Measurements from ENCODE around the gene ARPC3. TPM values are rescaled to one million over a fixed set of nuclear protein-coding genes. Genes with fewer than 3 reads are reported as not detected.
"Not testable (repeated sequence)": the region's sequence is repeated elsewhere in the genome, so short reads cannot be mapped to it uniquely, and the experiment has no call there.

ARPC3 gene
- total RNA-seq, 1 experiment from 2014 or later = 319 TPM

- ChIA-PET POLR2A (interaction anchor here (0.7 kb wide), 1 partner anchor 385 kb away, joined by 3 read pairs; no protein-coding TSS in a partner anchor), CTCF (interaction anchor here (0.6 to 1.6 kb wide), 15 partner anchors 11 to 581 kb away, joined by 3 to 19 read pairs (median 4); partner anchors contain the start of gene FAM216A)
- in situ Hi-C loops (cut with HindIII; ENCODE audit: low pct_unique_long_range_greater_than_20kb, low sequenced_read_pairs) (no loop called here), intact Hi-C loops (cut with micrococcal nuclease; ENCODE audit: unreplicated experiment) (loop anchor here (10.0 kb wide), 1 partner anchor 77 kb away; no protein-coding TSS in a partner anchor)
- no peak overlapping the region; the same call in 1 of the 2 replicates for H3K27ac ChIP-seq (ENCODE audit: low read length)
- no TSS peak for BruUV-seq (replicated peaks)
- no peak for TF ChIP-seq SIN3A (IDR thresholded peaks at IDR 0.05; ENCODE audit: borderline replicate concordance, insufficient read depth, low read depth, low read length)
- TF ChIP-seq TCF7L2 (IDR thresholded peaks at IDR 0.05; ENCODE audit: low read depth, low read length) = no peak
- no peak for TF ChIP-seq CTCF (IDR thresholded peaks at IDR 0.05)
- no peak for TF ChIP-seq REST (IDR thresholded peaks at IDR 0.05; ENCODE audit: insufficient read depth in 1 of 2, low read depth in 2 of 2, low read length in 1 of 2)
- TF ChIP-seq POLR2AphosphoS5 (IDR thresholded peaks at IDR 0.05; ENCODE audit: low read depth, low read length) = no peak
- peaks cover 14% of the 10 kb centered on the region for H3K36me3 ChIP-seq (ENCODE audit: control insufficient read depth, insufficient read depth, low read length)
- peak overlapping the region; percentile 49 to 50 for H3K4me3 ChIP-seq (ENCODE audit: low read depth in 2 of 2, low read length in 2 of 2)
- H3K27me3 ChIP-seq (ENCODE audit: control insufficient read depth, insufficient read depth, low read length) = no peaks in the 10 kb centered on the region
- H3K4me1 ChIP-seq (ENCODE audit: control insufficient read depth, insufficient read depth, low read length) = no peaks in the 10 kb centered on the region; the same call in 1 of the 2 replicates
- no peak for DNase-seq (ENCODE audit: low read depth, low spot score)
- no peak for ATAC-seq
- no peaks in the 10 kb centered on the region for H3K9me3 ChIP-seq (ENCODE audit: control insufficient read depth, insufficient read depth, low read depth, low read length)
Measured at GRCh38 chr12:110431957-110432587, 18.1 kb downstream of the ARPC3 start.

GRCh38 chr12:110429676-110430075 is 20.5 kb downstream of the ARPC3 start:
- H3K4me1 ChIP-seq (ENCODE audit: control insufficient read depth, insufficient read depth, low read length); H3K36me3 ChIP-seq (ENCODE audit: control insufficient read depth, insufficient read depth, low read length); H3K9me3 ChIP-seq (ENCODE audit: control insufficient read depth, insufficient read depth, low read depth, low read length); H3K4me3 ChIP-seq (ENCODE audit: low read depth in 2 of 2, low read length in 2 of 2); DNase-seq (ENCODE audit: low read depth, low spot score); ATAC-seq; H3K27me3 ChIP-seq (ENCODE audit: control insufficient read depth, insufficient read depth, low read length); H3K27ac ChIP-seq (ENCODE audit: low read length); in situ Hi-C loops (cut with HindIII; ENCODE audit: low pct_unique_long_range_greater_than_20kb, low sequenced_read_pairs); POLR2A ChIA-PET; BruUV-seq (replicated peaks): not testable (repeated sequence)
- intact Hi-C loops (cut with micrococcal nuclease; ENCODE audit: unreplicated experiment) = loop anchor here (10.0 kb wide), 1 partner anchor 75 kb away; no protein-coding TSS in a partner anchor
- CTCF ChIA-PET = interaction anchor here (0.7 kb wide), 1 partner anchor 51 kb away, joined by 4 read pairs; no protein-coding TSS in a partner anchor

- Histone ChIP-seq H3K27ac (ENCODE audit: low read length) (no peak overlapping the region), H3K36me3 (ENCODE audit: control insufficient read depth, insufficient read depth, low read length) (no peaks in the 10 kb centered on the region), H3K4me1 (ENCODE audit: control insufficient read depth, insufficient read depth, low read length) (no peaks in the 10 kb centered on the region; the same call in 1 of the 2 replicates), H3K9me3 (ENCODE audit: control insufficient read depth, insufficient read depth, low read depth, low read length) (no peaks in the 10 kb centered on the region), H3K27me3 (ENCODE audit: control insufficient read depth, insufficient read depth, low read length) (no peaks in the 10 kb centered on the region), H3K4me3 (ENCODE audit: low read depth in 2 of 2, low read length in 2 of 2) (no peak overlapping the region)
- ATAC-seq (no peak), DNase-seq (ENCODE audit: low read depth, low spot score) (no peak)
- no TSS peak for BruUV-seq (replicated peaks)
- TF ChIP-seq SIN3A (IDR thresholded peaks at IDR 0.05; ENCODE audit: borderline replicate concordance, insufficient read depth, low read depth, low read length) (no peak), CTCF (IDR thresholded peaks at IDR 0.05) (no peak), POLR2AphosphoS5 (IDR thresholded peaks at IDR 0.05; ENCODE audit: low read depth, low read length) (no peak), REST (IDR thresholded peaks at IDR 0.05; ENCODE audit: insufficient read depth in 1 of 2, low read depth in 2 of 2, low read length in 1 of 2) (no peak), TCF7L2 (IDR thresholded peaks at IDR 0.05; ENCODE audit: low read depth, low read length) (no peak)
- intact Hi-C loops (cut with micrococcal nuclease; ENCODE audit: unreplicated experiment) (no loop called here), in situ Hi-C loops (cut with HindIII; ENCODE audit: low pct_unique_long_range_greater_than_20kb, low sequenced_read_pairs) (no loop called here)
- CTCF ChIA-PET = interaction anchor here (0.5 kb wide), 1 partner anchor 11 kb away, joined by 7 read pairs; no protein-coding TSS in a partner anchor
- POLR2A ChIA-PET = no interaction called here
Measured at GRCh38 chr12:110426406-110426805, 23.7 kb downstream of the ARPC3 start.
